GM18517 (cell line): ENCODE measurements around the gene DHDDS.

Experiments
- ATAC-seq: cut with Tn5 transposase; IDR thresholded peaks from one replicate; pipeline ENCODE4 v1.9.1; 2021; ENCODE audit warnings: mild to moderate bottlenecking, moderate library complexity; ENCODE audit not compliant: unreplicated experiment

DHDDS gene

GRCh38 chr1:26417111-26417759 is 14.9 kb upstream of the DHDDS start:
- no peak for ATAC-seq

- no peak for ATAC-seq
Measured at GRCh38 chr1:26418865-26419349, 13.2 kb upstream of the DHDDS start.

DNA sequence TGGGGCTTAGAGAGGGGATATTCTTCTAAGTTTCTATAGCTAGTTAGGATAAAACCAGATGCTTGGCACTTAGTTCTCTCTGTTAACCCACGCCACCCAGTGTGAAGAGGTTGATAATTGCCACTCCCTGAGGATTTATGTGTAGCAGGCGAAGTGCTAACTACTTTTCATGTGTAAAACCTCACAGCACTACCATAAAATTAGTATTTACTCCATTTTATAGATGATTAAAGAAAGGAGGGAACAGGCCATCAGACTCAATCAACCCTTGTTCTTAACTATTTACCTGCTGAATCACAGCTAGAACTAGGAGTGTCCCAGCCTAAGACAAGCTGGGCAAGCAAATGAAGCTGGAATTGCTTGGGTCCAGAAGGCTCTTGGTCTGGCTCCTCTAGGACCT is 12.6 kb upstream of the DHDDS start:
- ATAC-seq, result no peak

- no peak for ATAC-seq
Measured at GRCh38 chr1:26429721-26430120, 2.4 kb upstream of the DHDDS start.

GRCh38 chr1:26432793-26433192 is 672 bp downstream of the DHDDS start:
- ATAC-seq, result no peak

- no peak for ATAC-seq
Measured at GRCh38 chr1:26434161-26434752, 2.1 kb downstream of the DHDDS start.

DNA sequence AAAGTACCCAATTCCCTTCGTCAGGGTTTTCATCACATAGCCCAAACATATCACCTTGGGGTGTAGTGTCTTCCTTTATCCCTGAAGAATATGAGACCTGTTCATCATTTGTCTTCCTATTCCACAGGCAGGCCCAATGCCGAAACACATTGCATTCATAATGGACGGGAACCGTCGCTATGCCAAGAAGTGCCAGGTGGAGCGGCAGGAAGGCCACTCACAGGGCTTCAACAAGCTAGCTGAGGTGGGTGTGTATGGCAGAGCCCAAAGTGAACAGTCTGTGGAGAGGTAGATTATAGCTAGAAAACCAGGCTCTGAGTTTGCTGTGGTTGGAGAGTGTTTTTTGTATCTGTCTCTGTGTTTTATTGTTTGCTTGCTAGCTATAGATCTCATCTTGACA is 5.9 kb downstream of the DHDDS start:
- ATAC-seq, result no peak

DNA sequence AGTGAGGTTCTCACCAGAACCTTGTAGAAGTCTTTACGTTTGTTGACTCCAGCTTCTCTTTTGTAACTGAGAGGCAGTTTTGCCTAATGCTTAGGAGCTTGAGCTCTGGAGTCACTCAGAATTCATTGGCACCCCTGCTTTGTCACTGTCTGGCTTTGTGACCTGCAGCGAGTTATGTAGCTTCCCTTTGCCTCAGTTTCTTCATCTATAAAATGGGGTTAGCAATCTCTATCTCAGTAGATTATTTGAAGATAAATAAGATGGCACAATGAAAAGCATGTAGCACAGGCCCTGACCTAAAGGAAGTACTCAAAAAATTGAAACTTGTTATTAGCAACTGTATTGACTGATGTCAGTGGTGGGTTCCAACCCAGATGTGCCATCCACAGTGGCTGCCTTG is 8.1 kb downstream of the DHDDS start:
- ATAC-seq, result no peak

DNA sequence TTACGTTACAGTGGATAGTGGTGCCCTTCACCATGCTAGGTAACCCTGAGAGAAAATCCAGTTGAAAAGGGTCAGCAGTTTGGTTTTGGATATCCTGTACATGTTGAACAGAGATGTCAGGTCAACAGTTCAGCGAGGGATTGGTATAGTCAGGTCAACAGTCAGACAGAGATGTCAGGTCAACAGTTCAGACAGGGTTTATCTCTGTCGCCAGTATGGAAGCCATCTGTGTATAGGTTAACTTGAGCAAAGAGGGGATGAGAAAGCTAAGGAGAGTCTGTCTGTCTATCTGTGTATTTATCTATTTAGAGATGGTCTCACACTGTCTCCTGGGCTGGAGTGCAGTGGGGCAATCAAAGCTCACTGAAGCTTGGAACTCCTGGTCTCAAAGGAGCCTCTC is 17.7 kb downstream of the DHDDS start:
- ATAC-seq, result no peak

- no peak for ATAC-seq
Measured at GRCh38 chr1:26450908-26451307, 18.8 kb downstream of the DHDDS start.

DNA sequence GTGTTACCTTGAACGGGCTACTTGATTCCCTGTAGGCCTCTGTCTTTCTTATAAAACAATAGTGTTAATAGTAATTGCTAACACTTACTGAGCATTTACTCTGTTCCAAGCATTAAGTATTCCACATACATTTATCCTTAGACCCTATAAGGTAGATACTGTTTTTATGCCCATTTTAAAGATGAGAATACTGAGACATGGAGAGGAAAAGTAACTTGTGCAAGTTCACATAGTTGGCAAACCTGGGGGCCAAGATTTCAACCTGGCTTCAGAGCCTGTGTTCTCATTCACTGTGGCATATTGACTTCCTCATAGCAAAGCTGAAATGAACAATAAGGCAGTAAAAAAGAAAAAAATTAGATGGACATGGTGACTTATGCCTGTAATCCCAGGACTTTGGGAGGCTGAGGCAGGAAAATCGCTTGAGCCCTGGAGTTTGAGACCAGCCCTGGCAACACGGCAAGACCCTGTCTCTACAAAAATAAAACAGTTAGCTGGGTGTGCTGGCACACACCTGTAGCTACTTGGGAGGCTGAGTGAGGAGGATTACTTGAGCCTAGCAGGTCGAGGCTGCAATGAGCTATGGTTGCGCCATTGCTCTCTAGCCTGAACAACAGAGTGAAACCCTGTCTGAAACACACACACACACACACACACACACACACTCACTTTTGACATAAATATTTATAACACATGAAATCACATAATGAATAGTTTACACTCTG is 20.5 kb downstream of the DHDDS start:
- ATAC-seq, result no peak

DNA sequence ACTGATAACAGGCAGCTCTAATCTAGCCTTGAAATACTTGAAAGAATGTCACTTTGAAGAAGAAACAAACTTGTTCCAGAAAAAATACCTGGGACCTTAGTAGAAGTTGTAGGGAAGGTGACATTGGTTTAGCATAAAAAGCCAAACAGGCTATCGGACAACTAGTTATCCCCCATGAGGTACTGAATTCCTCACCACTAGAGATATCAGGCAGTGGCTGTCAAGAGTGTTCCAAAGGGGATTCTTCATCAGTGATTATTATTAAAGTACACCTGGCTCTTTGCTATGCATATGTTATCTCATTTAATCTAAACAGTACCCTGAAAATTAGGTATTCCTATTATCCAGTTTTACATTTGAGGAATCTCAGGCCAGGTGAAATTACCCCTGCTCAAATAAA is 27.0 kb downstream of the DHDDS start:
- no peak for ATAC-seq

DNA sequence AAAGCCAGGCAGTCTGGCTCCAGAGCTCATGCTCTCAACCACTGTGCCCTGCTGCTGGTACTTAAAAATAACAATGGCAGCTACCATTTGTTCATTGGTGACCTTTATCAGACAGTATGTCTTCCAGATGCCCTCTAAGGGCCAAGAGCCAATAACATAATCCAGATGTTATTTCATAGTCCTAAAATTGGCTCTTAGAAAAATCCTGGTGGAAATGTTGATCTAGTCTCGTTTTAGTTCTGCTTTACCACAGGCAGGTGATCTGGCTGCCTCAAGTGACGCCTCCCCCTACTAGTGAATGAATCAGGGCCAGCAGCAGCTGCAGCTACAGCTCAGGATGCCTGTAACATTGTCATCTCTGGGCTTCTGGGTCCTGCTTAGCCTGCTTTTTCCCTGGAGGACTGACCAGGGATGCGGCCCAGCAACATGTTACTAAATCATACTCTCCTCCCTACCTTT is 27.5 kb downstream of the DHDDS start:
- no peak for ATAC-seq

- no peak for ATAC-seq
Measured at GRCh38 chr1:26468911-26469310, 36.8 kb downstream of the DHDDS start.

DNA sequence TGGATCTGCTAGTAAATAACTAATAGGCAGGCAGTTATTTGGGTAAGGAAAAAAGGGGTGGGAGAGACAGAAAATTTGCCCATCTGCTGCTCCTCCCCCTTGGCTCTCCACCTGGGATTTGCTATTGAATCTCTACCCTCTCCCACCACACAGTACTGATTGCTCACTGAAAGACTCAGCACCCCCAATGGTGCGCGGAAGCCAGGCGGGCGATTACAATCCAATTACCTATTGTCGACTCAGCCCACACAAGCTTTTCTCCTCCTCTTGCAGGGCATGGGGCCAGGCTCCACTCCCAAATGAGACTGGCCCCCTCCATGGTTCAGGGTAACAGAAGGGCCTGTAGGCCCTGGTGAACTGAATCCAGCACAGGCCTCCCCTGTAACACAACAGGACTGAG is 37.4 kb downstream of the DHDDS start:
- ATAC-seq, result no peak

GRCh38 chr1:26470878-26471497 is 38.9 kb downstream of the DHDDS start:
- ATAC-seq, result no peak

- no peak for ATAC-seq
Measured at GRCh38 chr1:26471498-26472319, 39.6 kb downstream of the DHDDS start.

DNA sequence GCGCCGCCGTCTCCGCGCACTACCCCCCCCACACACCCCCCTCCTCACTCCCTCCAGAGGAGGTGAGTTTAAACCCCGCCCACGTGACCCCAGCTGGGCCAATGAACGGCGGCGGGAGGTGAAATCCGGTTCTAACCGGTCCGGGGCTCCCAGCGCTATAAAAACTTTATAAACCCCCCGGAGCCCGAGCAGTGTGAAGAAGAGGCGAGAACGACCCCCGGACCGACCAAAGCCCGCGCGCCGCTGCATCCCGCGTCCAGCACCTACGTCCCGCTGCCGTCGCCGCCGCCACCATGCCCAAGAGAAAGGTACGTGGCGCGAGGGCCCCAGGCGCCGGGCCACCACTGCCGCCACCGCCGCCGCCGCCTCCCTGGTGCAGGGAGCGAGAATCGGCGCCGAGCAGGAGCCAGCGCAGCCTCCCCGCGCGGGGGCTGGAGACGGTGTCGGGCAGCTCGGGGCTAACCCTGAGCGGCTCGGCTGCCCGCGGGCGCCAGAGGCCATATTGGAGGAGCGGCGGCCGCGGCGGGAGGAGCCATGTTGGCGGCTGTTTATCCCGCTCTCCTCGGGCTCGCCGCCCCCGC is 40.3 kb downstream of the DHDDS start, which contains the start of gene HMGN2:
Gene HMGN2, plus strand, starts transcription at position 121 of the 581 bp plus-strand sequence. Its CDS starts 173 bp downstream, at position 294.
- peak; percentile 53 for ATAC-seq

GRCh38 chr1:26472901-26473845 is 41.1 kb downstream of the DHDDS start:
- peak; percentile 66 for ATAC-seq
